Mucosa of descending colon (tissue), 3 donors: ENCODE results near the gene PGAP3. TPM values are rescaled to one million over a fixed set of nuclear protein-coding genes. Genes with fewer than 3 reads are reported as not detected.
A peak's percentile ranks its signal among the peaks of the same experiment; 100 is the strongest.

Source experiments
- ATAC-seq: fragments of 200-7000 bp; cut with Tn5 transposase; one replicate; pipeline ENCODE4 v1.9.1; 2020; ENCODE audit warnings: mild to moderate bottlenecking, moderate library complexity
- DNase-seq, 3 donors: peaks; one replicate each; pipeline ENCODE4 v3.0.0-alpha.2; 2020
- H3K36me3 ChIP-seq: fragments of 200-600 bp; one replicate; pipeline ENCODE4 v1.8.0; 2021; ENCODE audit warnings: low read depth, mild to moderate bottlenecking
- H3K4me1 ChIP-seq: fragments of 200-600 bp; one replicate; pipeline ENCODE4 v1.8.0; 2021; ENCODE audit warnings: low read depth, mild to moderate bottlenecking
- H3K4me3 ChIP-seq: fragments of 200-600 bp; one replicate; pipeline ENCODE4 v1.8.0; 2021; ENCODE audit warnings: mild to moderate bottlenecking
- H3K9me3 ChIP-seq: fragments of 200-600 bp; one replicate; pipeline ENCODE4 v1.8.0; 2021; ENCODE audit warnings: mild to moderate bottlenecking
- CTCF ChIP-seq: fragments of 200-600 bp; IDR thresholded peaks from one replicate; pipeline ENCODE4 v1.8.0; 2022; ENCODE audit warnings: antibody characterized with exemption, mild to moderate bottlenecking
- intact Hi-C, 2 donors: fragments of 100-400 bp; cut with DNase I in 1 of 2; cut with micrococcal nuclease in 1 of 2; formaldehyde crosslinking; loops; one replicate each; pipeline versions ENCODE4 v1.11.0 to v1.11.1; 2022; cut with DNase I, micrococcal nuclease
- total RNA-seq, 3 donors: library from RNA; stranded (reverse); fragmentation: NEBNext Ultra II Directional in 2 of 3; extraction: Animal tissue kit (Norgen Biotek cat#: 25700) in 2 of 3; gene quantifications; one replicate each; pipeline versions ENCODE4 v1.2.1 to v1.2.4, GENCODE V29; 2021 to 2023
- donor health status: DM: no; HTN: no; CAD: no; lungs with moderate emphysema.
- donor health status: DM: no; HTN: no; CAD: no.
- donor health status: DM: no; HTN: yes; CAD: no.

The PGAP3 gene
- total RNA-seq, 3 donors from 2014 or later = 27.7 to 74.6 (median 47.9) TPM

- peak in 2 of 3 donors; percentile 64 to 75 for DNase-seq
- TF ChIP-seq CTCF = no peak
- intact Hi-C loops = loop anchor here in 1 of 2 donors (10.0 kb wide), 1 partner anchor 128 kb away; no protein-coding TSS in a partner anchor
- Histone ChIP-seq H3K4me1 (peaks cover 28% of the 10 kb centered on the region), H3K9me3 (no peaks in the 10 kb centered on the region), H3K36me3 (no peaks in the 10 kb centered on the region), H3K4me3 (peak within 1 kb of the TSS; percentile 47)
- peak; percentile 3 for ATAC-seq
Measured at GRCh38 chr17:39626171-39627046, 61.4 kb downstream of the PGAP3 start, which contains the start of gene PPP1R1B. PPP1R1B (plus strand) TSS chr17:39626952; CDS start chr17:39627393, 441 bp downstream.

- DNase-seq (peak in 2 of 3 donors; percentile 69 to 71), ATAC-seq (no peak)
- TF ChIP-seq CTCF = no peak
- Histone ChIP-seq H3K9me3 (no peaks in the 10 kb centered on the region), H3K36me3 (no peaks in the 10 kb centered on the region), H3K4me3 (no peak overlapping the region), H3K4me1 (peaks cover 26% of the 10 kb centered on the region)
- intact Hi-C loops = loop anchor here in 1 of 2 donors (10.0 kb wide), 1 partner anchor 130 kb away; no protein-coding TSS in a partner anchor
Measured at GRCh38 chr17:39625198-39625785, 62.6 kb downstream of the PGAP3 start.

DNA sequence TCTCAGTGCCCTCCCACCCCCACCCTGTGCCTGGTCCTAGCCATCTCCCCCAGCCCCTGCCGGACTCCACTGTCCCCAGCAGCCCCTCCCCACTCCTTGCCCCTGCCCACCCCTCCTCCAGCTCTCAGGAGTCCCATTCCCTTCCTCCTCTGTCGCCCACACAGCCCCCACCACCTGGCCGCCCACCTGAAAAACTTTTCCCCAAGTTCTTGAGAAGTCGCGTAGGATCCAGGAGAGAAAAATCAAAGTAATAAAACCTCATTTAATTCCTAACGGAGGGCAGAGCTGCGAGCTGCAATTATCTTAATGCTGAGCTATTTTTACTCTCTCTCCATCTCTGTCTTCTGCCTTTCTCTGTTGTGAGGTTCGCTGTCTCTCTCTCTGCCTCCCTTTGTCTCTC lies 63.5 kb downstream of the PGAP3 start:
- no peak for TF ChIP-seq CTCF
- intact Hi-C loops = loop anchor here in 1 of 2 donors (10.0 kb wide), 1 partner anchor 130 kb away; no protein-coding TSS in a partner anchor
- no peak overlapping the region for H3K4me3 ChIP-seq

GRCh38 chr17:39623356-39623950 lies 64.4 kb downstream of the PGAP3 start:
- ATAC-seq (peak; percentile 63), DNase-seq (peak; percentile 92 to 96 (median 96))
- Histone ChIP-seq H3K4me3 (no peak overlapping the region), H3K4me1 (peaks cover 40% of the 10 kb centered on the region), H3K36me3 (no peaks in the 10 kb centered on the region), H3K9me3 (no peaks in the 10 kb centered on the region)
- peak; percentile 93 for TF ChIP-seq CTCF
- intact Hi-C loops = loop anchor here in 1 of 2 donors (10.0 kb wide), 1 partner anchor 131 kb away; no protein-coding TSS in a partner anchor

More for the DNA sequence above, 63.5 kb downstream of the PGAP3 start:
- H3K4me1 ChIP-seq = peaks cover 31% of the 10 kb centered on the region
- ATAC-seq = no peak
- no peak for DNase-seq
- no peaks in the 10 kb centered on the region for H3K36me3 ChIP-seq
- no peaks in the 10 kb centered on the region for H3K9me3 ChIP-seq

DNA sequence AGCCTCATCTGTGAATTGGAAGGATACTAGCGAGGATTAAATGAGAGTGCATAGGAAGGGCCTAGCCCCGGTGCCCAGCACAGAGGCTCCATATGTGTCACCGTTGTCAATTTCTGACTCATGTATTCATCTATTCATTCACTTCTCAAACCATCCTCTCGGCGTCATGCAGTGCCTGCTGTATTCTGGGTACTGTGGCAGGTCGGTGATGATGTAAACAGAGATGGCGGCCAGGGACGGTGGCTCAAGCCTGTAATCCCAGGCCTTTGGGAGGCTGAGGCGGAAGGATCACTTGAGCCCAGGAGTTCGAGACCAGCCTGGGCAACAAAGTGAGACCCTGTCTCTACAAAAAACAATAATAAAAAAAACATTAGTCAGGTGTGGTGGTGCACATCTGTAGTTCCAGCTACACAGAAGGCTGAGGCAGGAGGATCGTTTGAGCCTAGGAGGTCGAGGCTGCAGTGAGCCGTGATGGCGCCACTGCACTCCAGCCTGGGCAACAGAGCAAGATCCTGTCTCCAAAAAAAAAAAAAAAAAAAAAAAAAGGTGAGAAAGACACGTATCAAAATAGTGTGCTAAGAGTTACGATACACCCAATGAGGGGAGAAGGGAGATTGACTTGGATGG lies 65.4 kb downstream of the PGAP3 start:
- H3K9me3 ChIP-seq = no peaks in the 10 kb centered on the region
- H3K36me3 ChIP-seq = no peaks in the 10 kb centered on the region
- intact Hi-C loops = loop anchor here in 1 of 2 donors (10.0 kb wide), 1 partner anchor 132 kb away; no protein-coding TSS in a partner anchor
- no peak for ATAC-seq
- DNase-seq = no peak
- H3K4me3 ChIP-seq = no peak overlapping the region
- no peak for TF ChIP-seq CTCF
- peaks cover 41% of the 10 kb centered on the region for H3K4me1 ChIP-seq
